Esophagus muscularis mucosa (tissue), 4 donors: ENCODE results near the gene SLC30A1.

Experiments used
- EP300 ChIP-seq: sonication (generic); formaldehyde crosslinking; IDR thresholded peaks from one replicate; pipeline ENCODE4 v1.6.1; 2017; ENCODE audit warnings: antibody characterized with exemption
- POLR2AphosphoS5 ChIP-seq, 2 donors: sonication (generic); formaldehyde crosslinking; IDR thresholded peaks; one replicate each; pipeline ENCODE4 v1.6.1; 2017; ENCODE audit warnings: antibody characterized with exemption in 2 of 2
- TF ChIP-seq, protein P1 (sequence below), 3 experiments: fragments of 200-600 bp in 2 of 3; fragments of 450-650 bp in 1 of 3; sonication (generic) in 2 of 3; IDR thresholded peaks; one replicate each; pipeline ENCODE4 v1.5.1; 2017 to 2019; ENCODE audit warnings: antibody characterized with exemption in 3 of 3, mild to moderate bottlenecking in 2 of 3, moderate library complexity in 1 of 3

GRCh38 chr1:211605603-211606331, 26.8 kb upstream of the SLC30A1 start:
- TF ChIP-seq, protein P1, sequence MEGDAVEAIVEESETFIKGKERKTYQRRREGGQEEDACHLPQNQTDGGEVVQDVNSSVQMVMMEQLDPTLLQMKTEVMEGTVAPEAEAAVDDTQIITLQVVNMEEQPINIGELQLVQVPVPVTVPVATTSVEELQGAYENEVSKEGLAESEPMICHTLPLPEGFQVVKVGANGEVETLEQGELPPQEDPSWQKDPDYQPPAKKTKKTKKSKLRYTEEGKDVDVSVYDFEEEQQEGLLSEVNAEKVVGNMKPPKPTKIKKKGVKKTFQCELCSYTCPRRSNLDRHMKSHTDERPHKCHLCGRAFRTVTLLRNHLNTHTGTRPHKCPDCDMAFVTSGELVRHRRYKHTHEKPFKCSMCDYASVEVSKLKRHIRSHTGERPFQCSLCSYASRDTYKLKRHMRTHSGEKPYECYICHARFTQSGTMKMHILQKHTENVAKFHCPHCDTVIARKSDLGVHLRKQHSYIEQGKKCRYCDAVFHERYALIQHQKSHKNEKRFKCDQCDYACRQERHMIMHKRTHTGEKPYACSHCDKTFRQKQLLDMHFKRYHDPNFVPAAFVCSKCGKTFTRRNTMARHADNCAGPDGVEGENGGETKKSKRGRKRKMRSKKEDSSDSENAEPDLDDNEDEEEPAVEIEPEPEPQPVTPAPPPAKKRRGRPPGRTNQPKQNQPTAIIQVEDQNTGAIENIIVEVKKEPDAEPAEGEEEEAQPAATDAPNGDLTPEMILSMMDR (IDR thresholded peaks at IDR 0.05): no peak
- no peak for TF ChIP-seq EP300
- TF ChIP-seq POLR2AphosphoS5 (IDR thresholded peaks at IDR 0.05): no peak
